Esophagus muscularis mucosa (tissue), 4 donors: Measurements from ENCODE around the gene NRP1. TPM values are rescaled to one million over a fixed set of nuclear protein-coding genes. Genes with fewer than 3 reads are reported as not detected.

Source experiments
- DNase-seq: peaks from one replicate; pipeline ENCODE4 v3.0.0-alpha.2; 2017; ENCODE audit errors: extremely low spot score
- H3K27ac ChIP-seq, 4 donors: fragments of 200-600 bp; sonication (generic); replicated peaks in 1 of 4; 1 replicate in 3 of 4; 2 replicates in 1 of 4; pipeline ENCODE4 v1.5.1; 2016 to 2019; ENCODE audit warnings: mild to moderate bottlenecking in 1 of 4
- H3K27me3 ChIP-seq, 4 donors: fragments of 200-600 bp; sonication (generic); one replicate each; pipeline versions ENCODE4 v1.5.1 to v1.6.0; 2016 to 2019
- H3K36me3 ChIP-seq, 4 donors: fragments of 200-600 bp; sonication (generic); one replicate each; pipeline ENCODE4 v1.5.1; 2016 to 2019
- H3K4me1 ChIP-seq, 4 donors: fragments of 200-600 bp; sonication (generic); one replicate each; pipeline ENCODE4 v1.5.1; 2016 to 2019
- H3K4me3 ChIP-seq, 4 donors: fragments of 200-600 bp; sonication (generic); 1 replicate in 2 of 4; 2 replicates in 2 of 4; pipeline ENCODE4 v1.5.1; 2016 to 2019; ENCODE audit warnings: mild to moderate bottlenecking in 4 of 4, moderate library complexity in 1 of 4
- H3K9me3 ChIP-seq, 4 donors: fragments of 200-600 bp; sonication (generic); 1 replicate in 3 of 4; 2 replicates in 1 of 4; pipeline ENCODE4 v1.5.1; 2016 to 2019
- CTCF ChIP-seq, 3 experiments: fragments of 200-600 bp in 2 of 3; fragments of 450-650 bp in 1 of 3; sonication (generic) in 2 of 3; IDR thresholded peaks; one replicate each; pipeline ENCODE4 v1.5.1; 2017 to 2019; ENCODE audit warnings: antibody characterized with exemption in 3 of 3, mild to moderate bottlenecking in 2 of 3, moderate library complexity in 1 of 3
- EP300 ChIP-seq: sonication (generic); formaldehyde crosslinking; IDR thresholded peaks from one replicate; pipeline ENCODE4 v1.6.1; 2017; ENCODE audit warnings: antibody characterized with exemption
- POLR2A ChIP-seq: fragments of 450-650 bp; IDR thresholded peaks from one replicate; pipeline ENCODE4 v1.6.1; 2017; ENCODE audit warnings: antibody characterized with exemption, moderate library complexity, mild to moderate bottlenecking, low read depth
- POLR2AphosphoS5 ChIP-seq, 2 donors: sonication (generic); formaldehyde crosslinking; IDR thresholded peaks; one replicate each; pipeline ENCODE4 v1.6.1; 2017; ENCODE audit warnings: antibody characterized with exemption in 2 of 2
- WGBS: methylation state at CpG from one replicate; pipeline ENCODE4 v1.1.5; 2018; 5-methylcytosine and 5-hydroxymethylcytosine counted together
- intact Hi-C: fragments of 100-400 bp; cut with DNase I; formaldehyde crosslinking; loops from one replicate; pipeline ENCODE4 v1.15.1; 2023
- total RNA-seq, 4 donors: library from RNA; depleted of rRNA; stranded (reverse); fragments of >200 nt; gene quantifications; one replicate each; pipeline versions ENCODE4 v1.1.0 to v1.2.1, GENCODE V29; 2016

NRP1 gene
- total RNA-seq, 4 donors from 2014 or later = 36.5 to 64.4 (median 54.1) TPM

- H3K36me3 ChIP-seq = peaks cover 0 to 10% (median 0%) of the 10 kb centered on the region in 4 donors
- no peak overlapping the region for H3K4me3 ChIP-seq
- H3K4me1 ChIP-seq = peaks cover 67 to 90% (median 80%) of the 10 kb centered on the region in 4 donors
- H3K27me3 ChIP-seq = no peaks in the 10 kb centered on the region
- no peak for TF ChIP-seq CTCF (IDR thresholded peaks at IDR 0.05)
- no peaks in the 10 kb centered on the region for H3K9me3 ChIP-seq
- H3K27ac ChIP-seq = peak overlapping the region in 3 of 4 donors; percentile 30 to 57 (median 45)
- intact Hi-C loops = no loop called here
- DNase-seq = no peak
- WGBS = 61% methylated on average over 2 of the region's 2 CpGs
Observed at GRCh38 chr10:33295851-33296250, 38.6 kb downstream of the NRP1 start.

- TF ChIP-seq POLR2A (no peak), CTCF (IDR thresholded peaks at IDR 0.05) (no peak), POLR2AphosphoS5 (IDR thresholded peaks at IDR 0.05) (no peak), EP300 (no peak)
- H3K27ac ChIP-seq = peak overlapping the region in 2 of 4 donors; percentile 64 to 67
- no peaks in the 10 kb centered on the region for H3K9me3 ChIP-seq
- peaks cover 59 to 89% (median 74%) of the 10 kb centered on the region in 4 donors for H3K4me1 ChIP-seq
- WGBS = 85% methylated on average over 14 of the region's 14 CpGs
- H3K4me3 ChIP-seq = no peak overlapping the region
- peaks cover 0 to 10% (median 0%) of the 10 kb centered on the region in 4 donors for H3K36me3 ChIP-seq
- intact Hi-C loops = no loop called here
- H3K27me3 ChIP-seq = no peaks in the 10 kb centered on the region
- DNase-seq = no peak
Observed at GRCh38 chr10:33293531-33294170, 40.8 kb downstream of the NRP1 start.

- Histone ChIP-seq H3K27ac (peak overlapping the region in 3 of 4 donors; percentile 17 to 67 (median 64)), H3K27me3 (no peaks in the 10 kb centered on the region), H3K36me3 (peaks cover 0 to 10% (median 0%) of the 10 kb centered on the region in 4 donors), H3K9me3 (no peaks in the 10 kb centered on the region), H3K4me1 (peaks cover 59 to 89% (median 74%) of the 10 kb centered on the region in 4 donors), H3K4me3 (no peak overlapping the region)
- WGBS = 74% methylated on average over 3 of the region's 3 CpGs
- intact Hi-C loops = no loop called here
- no peak for DNase-seq
- TF ChIP-seq POLR2AphosphoS5 (IDR thresholded peaks at IDR 0.05) (no peak), POLR2A (no peak), CTCF (IDR thresholded peaks at IDR 0.05) (no peak), EP300 (no peak)
Observed at GRCh38 chr10:33293076-33293475, 41.4 kb downstream of the NRP1 start.

- H3K4me1 ChIP-seq = peaks cover 68 to 91% (median 76%) of the 10 kb centered on the region in 4 donors
- H3K4me3 ChIP-seq = peak overlapping the region in 3 of 4 donors; percentile 6 to 35 (median 16)
- TF ChIP-seq CTCF (IDR thresholded peaks at IDR 0.05) (no peak), POLR2A (no peak), POLR2AphosphoS5 (IDR thresholded peaks at IDR 0.05) (no peak), EP300 (no peak)
- intact Hi-C loops = no loop called here
- no peaks in the 10 kb centered on the region for H3K9me3 ChIP-seq
- no peak for DNase-seq
- peak overlapping the region; percentile 64 to 69 (median 66) for H3K27ac ChIP-seq
- H3K27me3 ChIP-seq = no peaks in the 10 kb centered on the region
- H3K36me3 ChIP-seq = peaks cover 0 to 10% (median 0%) of the 10 kb centered on the region in 4 donors
- 71% methylated on average over 5 of the region's 5 CpGs for WGBS
Observed at GRCh38 chr10:33291053-33291592, 43.3 kb downstream of the NRP1 start.
